IMR-90 (cell line): Measurements from ENCODE around the gene AVP. TPM values are rescaled to one million over a fixed set of nuclear protein-coding genes. Genes with fewer than 3 reads are reported as not detected.

Source experiments
- ATAC-seq: fragments of 200-7000 bp; cut with Tn5 transposase; 2 replicates; pipeline ENCODE4 v1.9.1; 2020; ENCODE audit warnings: low read depth, mild to moderate bottlenecking, moderate library complexity
- BruUV-seq: library from RNA; stranded (reverse); fragments of 400-500 nt; replicated peaks from 2 replicates; lab custom pipeline; 2021; lab: Mats Ljungman, UMichigan
- CTCF ChIA-PET: fragments of 300-600 bp; formaldehyde crosslinking; extraction: SDS; loops from one replicate; lab custom pipeline; 2021; ENCODE audit warnings: antibody characterized with exemption; lab: Yijun Ruan, JAX
- POLR2A ChIA-PET: fragments of 300-600 bp; sonication (Branson Sonifier 250); formaldehyde crosslinking; loops from one replicate; lab custom pipeline; 2022; ENCODE audit warnings: antibody characterized with exemption; ENCODE audit not compliant: unreplicated experiment; lab: Charles Lee
- DNase-seq: peaks from one replicate; pipeline ENCODE4 v3.0.0; 2013
- H2AFZ ChIP-seq: replicated peaks from 2 replicates; pipeline ENCODE3; 2013; ENCODE audit warnings: low read length, mild to moderate bottlenecking; ENCODE audit not compliant: poor library complexity
- H2AK5ac ChIP-seq: 2 replicates; pipeline ENCODE4 v1.6.1; 2013; ENCODE audit warnings: low read depth, low read length, inconsistent platforms
- H2AK9ac ChIP-seq: replicated peaks from 2 replicates; pipeline ENCODE3; 2013; ENCODE audit warnings: mild to moderate bottlenecking, low read depth, low read length, moderate library complexity; ENCODE audit not compliant: poor library complexity
- H2BK120ac ChIP-seq: 2 replicates; pipeline ENCODE4 v1.6.1; 2013; ENCODE audit warnings: low read depth, low read length, inconsistent platforms
- H2BK15ac ChIP-seq: 3 replicates; pipeline ENCODE4 v1.6.1; 2013; ENCODE audit warnings: low read depth, low read length, inconsistent platforms
- H2BK20ac ChIP-seq: 2 replicates; pipeline ENCODE4 v1.6.1; 2013; ENCODE audit warnings: low read depth, mild to moderate bottlenecking, inconsistent platforms, low read length, moderate library complexity
- H2BK5ac ChIP-seq: 2 replicates; pipeline ENCODE4 v1.6.1; 2013; ENCODE audit warnings: mild to moderate bottlenecking, low read depth, low read length, inconsistent platforms; ENCODE audit not compliant: poor library complexity, severe bottlenecking
- H3K14ac ChIP-seq: replicated peaks from 2 replicates; pipeline ENCODE4 v1.6.1; 2013; ENCODE audit warnings: low read depth, low read length, inconsistent platforms
- H3K18ac ChIP-seq: 2 replicates; pipeline ENCODE4 v1.6.1; 2013; ENCODE audit warnings: low read depth, low read length, control low read depth
- H3K23ac ChIP-seq: 2 replicates; pipeline ENCODE4 v1.6.1; 2013; ENCODE audit warnings: low read depth, low read length, inconsistent platforms
- H3K27ac ChIP-seq: 2 replicates; pipeline ENCODE4 v1.5.1; 2013; ENCODE audit warnings: mild to moderate bottlenecking, control low read depth, low read length; ENCODE audit not compliant: insufficient read depth
- H3K27me3 ChIP-seq: 2 replicates; pipeline ENCODE4 v1.6.1; 2013; ENCODE audit warnings: low read length; ENCODE audit not compliant: control insufficient read depth, insufficient read depth
- H3K36me3 ChIP-seq: 2 replicates; pipeline ENCODE4 v1.6.1; 2013; ENCODE audit warnings: low read length, mixed read lengths; ENCODE audit not compliant: control insufficient read depth, insufficient read depth
- H3K4ac ChIP-seq: 2 replicates; pipeline ENCODE4 v1.6.1; 2013; ENCODE audit warnings: low read depth, low read length, inconsistent platforms
- H3K4me1 ChIP-seq: 2 replicates; pipeline ENCODE4 v1.6.1; 2013; ENCODE audit warnings: low read length, mixed read lengths; ENCODE audit not compliant: control insufficient read depth, insufficient read depth
- H3K4me2 ChIP-seq: 2 replicates; pipeline ENCODE4 v1.6.1; 2013; ENCODE audit warnings: low read depth, mild to moderate bottlenecking, control low read depth, low read length, moderate library complexity
- H3K4me3 ChIP-seq: 2 replicates; pipeline ENCODE4 v1.5.1; 2013; ENCODE audit warnings: low read depth, mild to moderate bottlenecking, control low read depth, low read length, moderate library complexity; ENCODE audit not compliant: insufficient read depth
- H3K56ac ChIP-seq: 2 replicates; pipeline ENCODE4 v1.6.1; 2013; ENCODE audit warnings: low read length, inconsistent platforms; ENCODE audit not compliant: insufficient read depth; ENCODE audit errors: extremely low read depth
- H3K79me1 ChIP-seq, 2 experiments: 2 replicates each; pipeline ENCODE4 v1.6.1; 2013; ENCODE audit warnings: low read length in 2 of 2, inconsistent platforms in 1 of 2, low read depth in 1 of 2
- H3K9ac ChIP-seq: 2 replicates; pipeline ENCODE4 v1.6.1; 2013; ENCODE audit warnings: low read depth, low read length, control low read depth
- H3K9me1 ChIP-seq: 2 replicates; pipeline ENCODE4 v1.6.1; 2013; ENCODE audit warnings: low read length, inconsistent platforms; ENCODE audit not compliant: insufficient read depth
- H3K9me3 ChIP-seq: 2 replicates; pipeline ENCODE4 v1.6.1; 2013; ENCODE audit warnings: low read length; ENCODE audit not compliant: control insufficient read depth, insufficient read depth
- H4K20me1 ChIP-seq: 2 replicates; pipeline ENCODE4 v1.6.1; 2013; ENCODE audit warnings: low read length, inconsistent platforms; ENCODE audit not compliant: insufficient read depth
- H4K5ac ChIP-seq: 2 replicates; pipeline ENCODE4 v1.6.1; 2013; ENCODE audit warnings: mild to moderate bottlenecking, low read depth, low read length, control low read depth
- H4K8ac ChIP-seq, 2 experiments: 2 replicates each; pipeline ENCODE4 v1.6.1; 2013; ENCODE audit warnings: low read depth in 2 of 2, low read length in 2 of 2, control low read depth in 1 of 2, inconsistent platforms in 1 of 2
- H4K91ac ChIP-seq: 2 replicates; pipeline ENCODE4 v1.6.1; 2013; ENCODE audit warnings: low read depth, low read length, inconsistent platforms; ENCODE audit not compliant: insufficient read depth
- BHLHE40 ChIP-seq: fragments of 150-350 bp; IDR thresholded peaks from 2 replicates; pipeline ENCODE4 v1.6.1; 2016; ENCODE audit warnings: mild to moderate bottlenecking, low read depth, low read length
- CEBPB ChIP-seq: IDR thresholded peaks from 2 replicates; pipeline ENCODE4 v1.6.1; 2012; ENCODE audit warnings: low read depth, low read length, improper control_type of control experiment
- CHD1 ChIP-seq: IDR thresholded peaks from 2 replicates; pipeline ENCODE4 v1.6.1; 2012; ENCODE audit warnings: low read depth, low read length, improper control_type of control experiment
- FOS ChIP-seq: fragments of 150-350 bp; IDR thresholded peaks from 2 replicates; pipeline ENCODE4 v1.6.1; 2016; ENCODE audit warnings: low read depth, low read length
- MAZ ChIP-seq: IDR thresholded peaks from 2 replicates; pipeline ENCODE4 v1.6.1; 2012; ENCODE audit warnings: low read depth, mild to moderate bottlenecking, low read length, improper control_type of control experiment, moderate library complexity, borderline replicate concordance
- MXI1 ChIP-seq: IDR thresholded peaks from 2 replicates; pipeline ENCODE4 v1.6.1; 2012; ENCODE audit warnings: low read depth, mild to moderate bottlenecking, low read length, moderate library complexity, borderline replicate concordance
- NFE2L2 ChIP-seq: fragments of 150-350 bp; IDR thresholded peaks from 2 replicates; pipeline ENCODE4 v1.6.1; 2016; ENCODE audit warnings: low read depth, mild to moderate bottlenecking, low read length
- POLR2A ChIP-seq: IDR thresholded peaks from 2 replicates; pipeline ENCODE4 v1.6.1; 2012; ENCODE audit warnings: mild to moderate bottlenecking, low read depth, low read length
- RAD21 ChIP-seq: IDR thresholded peaks from 2 replicates; pipeline ENCODE4 v1.6.1; 2012; ENCODE audit warnings: low read length, improper control_type of control experiment
- RCOR1 ChIP-seq: IDR thresholded peaks from 2 replicates; pipeline ENCODE4 v1.6.1; 2012; ENCODE audit warnings: mild to moderate bottlenecking, low read length, improper control_type of control experiment; ENCODE audit not compliant: insufficient replicate concordance
- RFX5 ChIP-seq: IDR thresholded peaks from 2 replicates; pipeline ENCODE4 v1.8.0; 2012; ENCODE audit warnings: low read depth, mild to moderate bottlenecking, low read length, moderate library complexity
- SMC3 ChIP-seq: fragments of 150-350 bp; IDR thresholded peaks from 2 replicates; pipeline ENCODE4 v1.6.1; 2016; ENCODE audit warnings: low read depth, mild to moderate bottlenecking, antibody characterized with exemption, low read length, moderate library complexity
- WGBS, 2 experiments: methylation state at CpG; one replicate each; pipeline versions ENCODE4 v1.1.5 to v1.1.7; 2013; ENCODE audit warnings: missing lambda C conversion rate in 2 of 2; ENCODE audit not compliant: insufficient read length in 1 of 2; ENCODE audit errors: extremely low coverage in 2 of 2; 5-methylcytosine and 5-hydroxymethylcytosine counted together
- dilution Hi-C: fragments of 300-500 bp; cut with HindIII; formaldehyde crosslinking; loops from one replicate; pipeline ENCODE4 v1.14.3; 2018; ENCODE audit warnings: low sequenced_read_pairs; ENCODE audit not compliant: unreplicated experiment
- in situ Hi-C: fragments of 300-500 bp; cut with MboI; formaldehyde crosslinking; loops from 3 replicates; pipeline ENCODE4 v1.14.3; 2019; ENCODE audit warnings: low sequenced_read_pairs, inconsistent platforms, mixed read lengths
- intact Hi-C: fragments of 100-400 bp; cut with micrococcal nuclease; formaldehyde crosslinking; loops from 2 replicates; pipeline ENCODE4 v1.10.0; 2022
- polyA plus RNA-seq, 3 experiments: library from polyadenylated mRNA; depleted of rRNA; stranded (reverse); fragments of >200 nt; gene quantifications; 2 replicates each; pipeline ENCODE4 v1.2.3, GENCODE V29; 2012; ENCODE audit warnings: low replicate concordance in 1 of 3
- total RNA-seq: library from RNA; depleted of rRNA; stranded (reverse); fragments of >200 nt; gene quantifications from 2 replicates; pipeline ENCODE4 v1.2.3, GENCODE V29; 2012
- TF ChIP-seq, protein P1 (sequence below): fragments of 150-350 bp; IDR thresholded peaks from 2 replicates; pipeline ENCODE4 v1.6.1; 2017; ENCODE audit warnings: mild to moderate bottlenecking, antibody characterized with exemption, low read length, low read depth
- TF ChIP-seq, protein P2 (sequence below): conservative IDR thresholded peaks from 2 replicates; pipeline ENCODE4 v1.5.1; 2012; ENCODE audit warnings: mild to moderate bottlenecking, low read depth, low read length, improper control_type of control experiment
- TF ChIP-seq, protein P3 (sequence below): fragments of 150-350 bp; IDR thresholded peaks from 2 replicates; pipeline ENCODE4 v1.6.1; 2016; ENCODE audit warnings: low read depth, mild to moderate bottlenecking, low read length, moderate library complexity, borderline replicate concordance

The AVP gene
- total and polyA plus RNA-seq, 2 of the 4 experiments (the other 2 are of a cell fraction), result not detected

DNA sequence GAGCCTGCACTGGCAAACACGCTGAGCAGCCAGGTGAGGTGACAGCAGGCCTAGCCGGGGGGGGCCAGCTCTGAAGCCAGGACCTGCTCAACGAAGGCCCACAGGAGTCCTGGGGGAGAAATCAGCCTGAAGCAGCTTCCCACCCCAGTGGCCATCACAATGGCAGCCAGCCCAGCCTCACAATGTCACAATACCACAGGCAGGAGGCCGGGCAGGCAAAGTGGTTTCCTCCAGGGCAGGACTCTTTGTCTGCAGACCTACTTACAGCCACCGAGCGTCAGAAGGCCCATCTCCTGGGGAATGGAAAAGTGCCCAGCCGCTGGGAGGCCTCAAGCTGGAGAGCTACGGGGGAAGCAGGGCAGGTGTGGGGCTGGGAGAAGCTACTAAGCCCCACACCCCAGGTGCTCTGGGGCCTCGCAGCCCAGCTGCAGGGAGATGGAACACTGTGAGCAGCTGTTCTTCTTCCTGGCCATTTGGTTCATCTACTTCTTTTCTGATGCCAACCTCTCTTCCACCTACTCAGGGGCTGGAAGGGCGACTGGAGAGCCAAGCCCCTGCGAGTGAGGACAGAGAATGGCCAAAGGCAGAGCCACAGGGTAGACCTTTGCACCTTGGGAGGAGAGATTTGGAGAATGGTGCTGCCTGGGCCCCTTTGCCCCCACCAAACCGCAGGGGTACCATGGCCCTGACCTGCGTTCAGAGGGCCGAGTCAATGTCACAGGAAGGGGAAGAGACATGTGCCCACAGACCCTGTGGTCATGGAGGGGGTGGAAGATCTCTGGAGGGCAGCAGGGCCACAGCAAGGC, 22.3 kb upstream of the AVP start:
- ChIA-PET CTCF (no interaction called here), POLR2A (no interaction called here)
- in situ Hi-C loops, result loop anchor here (5.0 kb wide), 1 partner anchor 50 kb away; no protein-coding TSS in a partner anchor
- no peak for TF ChIP-seq POLR2A
- no peak for TF ChIP-seq MXI1
- TF ChIP-seq, protein P1, sequence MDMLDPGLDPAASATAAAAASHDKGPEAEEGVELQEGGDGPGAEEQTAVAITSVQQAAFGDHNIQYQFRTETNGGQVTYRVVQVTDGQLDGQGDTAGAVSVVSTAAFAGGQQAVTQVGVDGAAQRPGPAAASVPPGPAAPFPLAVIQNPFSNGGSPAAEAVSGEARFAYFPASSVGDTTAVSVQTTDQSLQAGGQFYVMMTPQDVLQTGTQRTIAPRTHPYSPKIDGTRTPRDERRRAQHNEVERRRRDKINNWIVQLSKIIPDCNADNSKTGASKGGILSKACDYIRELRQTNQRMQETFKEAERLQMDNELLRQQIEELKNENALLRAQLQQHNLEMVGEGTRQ, result no peak
- TF ChIP-seq MAZ, result no peak
- no peak for TF ChIP-seq FOS
- no peak for TF ChIP-seq CEBPB
- no peak for TF ChIP-seq BHLHE40
- TF ChIP-seq NFE2L2, result no peak
- no peak for TF ChIP-seq SMC3
- no peak for TF ChIP-seq CHD1
- TF ChIP-seq, protein P2, sequence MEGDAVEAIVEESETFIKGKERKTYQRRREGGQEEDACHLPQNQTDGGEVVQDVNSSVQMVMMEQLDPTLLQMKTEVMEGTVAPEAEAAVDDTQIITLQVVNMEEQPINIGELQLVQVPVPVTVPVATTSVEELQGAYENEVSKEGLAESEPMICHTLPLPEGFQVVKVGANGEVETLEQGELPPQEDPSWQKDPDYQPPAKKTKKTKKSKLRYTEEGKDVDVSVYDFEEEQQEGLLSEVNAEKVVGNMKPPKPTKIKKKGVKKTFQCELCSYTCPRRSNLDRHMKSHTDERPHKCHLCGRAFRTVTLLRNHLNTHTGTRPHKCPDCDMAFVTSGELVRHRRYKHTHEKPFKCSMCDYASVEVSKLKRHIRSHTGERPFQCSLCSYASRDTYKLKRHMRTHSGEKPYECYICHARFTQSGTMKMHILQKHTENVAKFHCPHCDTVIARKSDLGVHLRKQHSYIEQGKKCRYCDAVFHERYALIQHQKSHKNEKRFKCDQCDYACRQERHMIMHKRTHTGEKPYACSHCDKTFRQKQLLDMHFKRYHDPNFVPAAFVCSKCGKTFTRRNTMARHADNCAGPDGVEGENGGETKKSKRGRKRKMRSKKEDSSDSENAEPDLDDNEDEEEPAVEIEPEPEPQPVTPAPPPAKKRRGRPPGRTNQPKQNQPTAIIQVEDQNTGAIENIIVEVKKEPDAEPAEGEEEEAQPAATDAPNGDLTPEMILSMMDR, result no peak
- TF ChIP-seq, protein P3, sequence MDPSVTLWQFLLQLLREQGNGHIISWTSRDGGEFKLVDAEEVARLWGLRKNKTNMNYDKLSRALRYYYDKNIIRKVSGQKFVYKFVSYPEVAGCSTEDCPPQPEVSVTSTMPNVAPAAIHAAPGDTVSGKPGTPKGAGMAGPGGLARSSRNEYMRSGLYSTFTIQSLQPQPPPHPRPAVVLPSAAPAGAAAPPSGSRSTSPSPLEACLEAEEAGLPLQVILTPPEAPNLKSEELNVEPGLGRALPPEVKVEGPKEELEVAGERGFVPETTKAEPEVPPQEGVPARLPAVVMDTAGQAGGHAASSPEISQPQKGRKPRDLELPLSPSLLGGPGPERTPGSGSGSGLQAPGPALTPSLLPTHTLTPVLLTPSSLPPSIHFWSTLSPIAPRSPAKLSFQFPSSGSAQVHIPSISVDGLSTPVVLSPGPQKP, result no peak
- no peak for TF ChIP-seq RCOR1
- no peak for TF ChIP-seq RFX5
- TF ChIP-seq RAD21, result no peak

More for the DNA sequence above, 22.3 kb upstream of the AVP start:
- Histone ChIP-seq H2AK9ac (no peak overlapping the region), H2AK5ac (no peak overlapping the region), H3K4ac (no peak overlapping the region), H3K9me1 (no peaks in the 10 kb centered on the region; the same call in 1 of the 2 replicates), H2BK15ac (no peak overlapping the region), H2BK120ac (no peak overlapping the region), H4K20me1 (no peaks in the 10 kb centered on the region), H3K23ac (no peak overlapping the region), H2BK5ac (no peak overlapping the region), H4K8ac (no peak overlapping the region), H3K9ac (no peak overlapping the region), H2AFZ (no peak overlapping the region), H3K4me2 (no peak overlapping the region), H2BK20ac (no peak overlapping the region), H3K4me3 (no peak overlapping the region), H3K18ac (no peak overlapping the region), H3K27ac (no peak overlapping the region), H3K79me1 (no peaks in the 10 kb centered on the region), H3K4me1 (no peaks in the 10 kb centered on the region), H3K14ac (no peak overlapping the region), H3K27me3 (no peaks in the 10 kb centered on the region), H4K5ac (no peak overlapping the region), H4K91ac (no peak overlapping the region), H3K9me3 (no peaks in the 10 kb centered on the region), H3K36me3 (peaks cover 16% of the 10 kb centered on the region), H3K56ac (no peak overlapping the region)
- 60% methylated on average over 1 of the region's 14 CpGs; no CpG with 5 or more reads in 1 of the 2 experiments for WGBS, 2 experiments
- DNase-seq, result no peak
- no TSS peak for BruUV-seq
- no peak for ATAC-seq
- dilution Hi-C loops (no loop called here), intact Hi-C loops (no loop called here)
